ENCODE measurements around the gene DUSP12.

The DUSP12 gene

DNA sequence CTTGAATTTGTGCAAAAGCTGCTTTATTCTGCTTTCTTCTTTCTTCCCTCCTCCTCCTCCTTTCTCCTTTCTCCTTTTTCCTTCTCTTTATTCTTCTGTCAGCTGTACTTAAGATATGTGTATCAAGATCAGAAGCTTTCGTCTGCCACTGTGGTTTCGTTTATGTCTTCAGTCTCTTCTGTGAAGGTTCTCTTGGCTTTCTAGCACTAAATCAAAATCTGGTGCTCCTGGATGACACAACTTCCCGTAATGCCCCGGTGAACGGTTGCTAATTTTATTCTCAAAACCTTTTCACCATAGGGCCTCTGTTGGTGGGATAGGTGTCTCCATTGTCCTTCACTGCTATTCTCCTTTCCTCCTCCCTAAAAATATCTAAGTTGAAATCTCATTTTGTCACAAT lies 21.6 kb downstream of the DUSP12 start:
- H3K4me1 Mint-ChIP-seq, result peaks cover 23% of the 10 kb centered on the region
- H3K9me3 Mint-ChIP-seq, result no peaks in the 10 kb centered on the region
- H3K36me3 Mint-ChIP-seq (ENCODE audit: low read depth), result no peaks in the 10 kb centered on the region
- H3K4me3 Mint-ChIP-seq, result no peak overlapping the region
- TF ChIP-seq CTCF (IDR thresholded peaks at IDR 0.05), result no peak
- DNase-seq, result no peak
- H3K27me3 Mint-ChIP-seq (ENCODE audit: low read depth, poor library complexity), result no peaks in the 10 kb centered on the region
- H3K27ac Mint-ChIP-seq, result no peak overlapping the region

DNA sequence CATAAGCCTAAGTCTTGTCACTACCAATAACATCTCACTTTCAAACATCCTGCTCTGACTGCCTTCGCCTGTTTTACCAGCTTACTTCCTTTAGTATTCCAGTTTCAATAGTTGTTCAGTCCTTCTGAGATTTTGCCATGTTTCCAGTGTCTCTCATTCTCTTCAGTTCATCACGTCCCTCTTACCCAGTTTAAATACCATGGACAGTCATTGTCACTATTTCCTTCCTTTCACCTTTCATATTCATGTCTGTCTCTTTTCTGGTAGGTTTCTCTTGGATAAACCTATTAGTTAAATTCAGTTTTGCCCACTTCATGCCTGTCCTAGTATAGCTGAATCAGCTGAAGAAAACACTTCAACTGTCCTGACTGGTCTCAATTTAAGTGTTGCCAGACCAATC lies 22.4 kb downstream of the DUSP12 start:
- DNase-seq, result no peak
- Mint-ChIP-seq H3K27ac (no peak overlapping the region), H3K4me3 (no peak overlapping the region), H3K36me3 (ENCODE audit: low read depth) (no peaks in the 10 kb centered on the region), H3K4me1 (peaks cover 14% of the 10 kb centered on the region), H3K9me3 (no peaks in the 10 kb centered on the region), H3K27me3 (ENCODE audit: low read depth, poor library complexity) (no peaks in the 10 kb centered on the region)
- no peak for TF ChIP-seq CTCF (IDR thresholded peaks at IDR 0.05)

DNA sequence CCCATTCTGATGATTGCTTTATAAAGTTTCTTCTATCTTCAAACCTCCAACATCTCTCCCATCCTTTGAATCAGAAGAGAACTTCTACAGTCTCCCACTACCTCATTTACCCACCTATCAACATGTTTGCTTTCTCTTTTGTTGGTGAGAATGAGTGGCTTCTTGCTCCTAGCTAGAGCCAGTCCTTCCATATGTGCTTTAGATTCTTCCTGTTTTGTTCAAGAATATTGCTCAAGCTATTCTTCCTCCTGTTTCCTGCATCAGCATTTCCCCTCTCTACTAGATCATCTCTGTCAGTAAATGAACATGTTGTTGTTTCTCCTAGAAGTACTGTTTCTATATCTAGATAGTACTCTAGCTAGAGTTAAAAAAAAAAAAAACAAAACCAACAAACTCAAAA lies 22.8 kb downstream of the DUSP12 start:
- TF ChIP-seq CTCF (IDR thresholded peaks at IDR 0.05), result no peak
- Mint-ChIP-seq H3K4me1 (peaks cover 10% of the 10 kb centered on the region), H3K36me3 (ENCODE audit: low read depth) (no peaks in the 10 kb centered on the region), H3K27me3 (ENCODE audit: low read depth, poor library complexity) (no peaks in the 10 kb centered on the region), H3K27ac (no peak overlapping the region), H3K4me3 (no peak overlapping the region), H3K9me3 (no peaks in the 10 kb centered on the region)
- no peak for DNase-seq

DNA sequence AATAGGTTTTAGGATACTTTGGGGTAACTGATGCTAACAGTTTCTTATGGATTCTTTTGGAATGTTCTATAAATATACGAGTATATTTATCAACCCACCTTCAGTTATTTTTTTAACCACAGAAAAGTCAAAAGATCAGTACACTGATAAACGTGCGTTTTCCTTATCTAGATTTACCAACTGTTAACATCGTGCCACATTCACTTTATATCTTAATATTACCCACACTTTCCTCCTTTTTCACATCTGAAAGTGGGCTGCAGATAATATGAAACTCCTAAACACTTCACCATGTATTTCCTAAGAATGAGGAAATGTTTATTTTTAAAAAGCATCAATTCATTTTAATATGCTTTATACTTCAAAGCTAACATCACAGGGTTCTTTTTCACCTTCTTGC lies 24.2 kb downstream of the DUSP12 start:
- no peaks in the 10 kb centered on the region for H3K36me3 Mint-ChIP-seq (ENCODE audit: low read depth)
- H3K4me1 Mint-ChIP-seq, result no peaks in the 10 kb centered on the region
- no peaks in the 10 kb centered on the region for H3K9me3 Mint-ChIP-seq
- no peaks in the 10 kb centered on the region for H3K27me3 Mint-ChIP-seq (ENCODE audit: low read depth, poor library complexity)
- H3K27ac Mint-ChIP-seq, result no peak overlapping the region
- TF ChIP-seq CTCF (IDR thresholded peaks at IDR 0.05), result no peak
- no peak overlapping the region for H3K4me3 Mint-ChIP-seq
- no peak for DNase-seq

DNA sequence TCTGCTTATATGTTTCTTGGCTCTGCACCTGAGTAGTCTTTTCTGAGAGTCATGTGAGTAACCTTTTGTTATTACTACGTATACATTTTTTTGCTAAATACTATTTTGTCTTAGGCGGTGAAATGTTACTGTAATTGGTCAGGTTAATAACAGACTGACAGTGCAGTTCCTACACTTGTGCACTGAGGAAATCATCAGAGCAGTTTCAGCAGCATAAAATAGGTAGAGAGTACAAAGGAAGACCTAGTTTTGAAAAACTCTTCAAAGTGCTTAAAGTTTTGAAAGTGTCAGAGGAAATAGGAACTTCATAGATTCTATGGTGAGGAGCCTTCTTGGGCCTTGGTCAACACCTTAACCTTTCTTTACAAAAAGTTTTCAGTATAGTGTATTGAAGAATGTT lies 27.7 kb downstream of the DUSP12 start:
- Mint-ChIP-seq H3K4me3 (no peak overlapping the region), H3K36me3 (ENCODE audit: low read depth) (no peaks in the 10 kb centered on the region), H3K4me1 (no peaks in the 10 kb centered on the region), H3K27ac (no peak overlapping the region), H3K27me3 (ENCODE audit: low read depth, poor library complexity) (no peaks in the 10 kb centered on the region), H3K9me3 (no peaks in the 10 kb centered on the region)
- no peak for DNase-seq
- TF ChIP-seq CTCF (IDR thresholded peaks at IDR 0.05), result no peak

- Mint-ChIP-seq H3K36me3 (ENCODE audit: low read depth) (no peaks in the 10 kb centered on the region), H3K27me3 (ENCODE audit: low read depth, poor library complexity) (no peaks in the 10 kb centered on the region), H3K27ac (no peak overlapping the region), H3K4me3 (no peak overlapping the region), H3K9me3 (no peaks in the 10 kb centered on the region), H3K4me1 (no peaks in the 10 kb centered on the region)
- TF ChIP-seq CTCF (IDR thresholded peaks at IDR 0.05), result no peak
- DNase-seq, result no peak
Measured at GRCh38 chr1:161778522-161778921, 28.9 kb downstream of the DUSP12 start.
